Muscle of leg (tissue), 11 donors: ENCODE measurements around the gene ACP5. TPM values are rescaled to one million over a fixed set of nuclear protein-coding genes. Genes with fewer than 3 reads are reported as not detected.
"Not testable (repeated sequence)": the region's sequence is repeated elsewhere in the genome, so short reads cannot be mapped to it uniquely, and the experiment has no call there.

Source experiments
- DNase-seq: peaks from one replicate; pipeline ENCODE4 v3.0.0; 2013
- H3K27ac ChIP-seq: one replicate; pipeline ENCODE4 v1.5.1; 2013; ENCODE audit warnings: mild to moderate bottlenecking, low read length, control low read depth
- H3K27me3 ChIP-seq: one replicate; pipeline ENCODE4 v1.6.1; 2013; ENCODE audit warnings: low read length; ENCODE audit not compliant: control insufficient read depth, insufficient read depth
- H3K36me3 ChIP-seq: one replicate; pipeline ENCODE4 v1.6.1; 2013; ENCODE audit warnings: low read length; ENCODE audit not compliant: control insufficient read depth, insufficient read depth
- H3K4me1 ChIP-seq: one replicate; pipeline ENCODE4 v1.6.1; 2013; ENCODE audit warnings: low read length; ENCODE audit not compliant: control insufficient read depth, insufficient read depth
- H3K4me3 ChIP-seq: one replicate; pipeline ENCODE4 v1.5.1; 2013; ENCODE audit warnings: low read length, control low read depth
- H3K9me3 ChIP-seq: replicated peaks from 2 replicates; pipeline ENCODE4 v1.6.1; 2013; ENCODE audit warnings: low read depth, low read length; ENCODE audit not compliant: control insufficient read depth
- WGBS: methylation state at CpG from one replicate; pipeline ENCODE4 v1.1.5; 2013; ENCODE audit warnings: missing lambda C conversion rate; ENCODE audit not compliant: insufficient coverage; 5-methylcytosine and 5-hydroxymethylcytosine counted together
- polyA plus RNA-seq, 8 donors: library from polyadenylated mRNA; unstranded; fragments of 120-200 nt; gene quantifications; one replicate each; pipeline versions ENCODE4 v1.2.1 to v1.2.3, GENCODE V29; 2013; ENCODE audit warnings: inconsistent platforms in 1 of 8, low replicate concordance in 1 of 8; ENCODE audit not compliant: insufficient read length in 8 of 8, insufficient read depth in 1 of 8
- total RNA-seq: library from RNA; stranded (reverse); fragments of 120-200 nt; gene quantifications from one replicate; pipeline ENCODE4 v1.2.4, GENCODE V29; 2013

ACP5 gene
- total and polyA plus RNA-seq, 9 donors, result 0.81 to 4.9 (median 1.5) TPM

GRCh38 chr19:11580116-11580515, 2.7 kb upstream of the ACP5 start:
- H3K4me1 ChIP-seq, result peaks cover 10% of the 10 kb centered on the region
- no peak for DNase-seq
- no peaks in the 10 kb centered on the region for H3K36me3 ChIP-seq
- H3K4me3 ChIP-seq, result no peak overlapping the region
- H3K27me3 ChIP-seq, result peaks cover 15% of the 10 kb centered on the region
- H3K27ac ChIP-seq, result no peak overlapping the region
- H3K9me3 ChIP-seq, result no peaks in the 10 kb centered on the region
- no CpG with 5 or more reads among the region's 4 CpGs for WGBS

DNA sequence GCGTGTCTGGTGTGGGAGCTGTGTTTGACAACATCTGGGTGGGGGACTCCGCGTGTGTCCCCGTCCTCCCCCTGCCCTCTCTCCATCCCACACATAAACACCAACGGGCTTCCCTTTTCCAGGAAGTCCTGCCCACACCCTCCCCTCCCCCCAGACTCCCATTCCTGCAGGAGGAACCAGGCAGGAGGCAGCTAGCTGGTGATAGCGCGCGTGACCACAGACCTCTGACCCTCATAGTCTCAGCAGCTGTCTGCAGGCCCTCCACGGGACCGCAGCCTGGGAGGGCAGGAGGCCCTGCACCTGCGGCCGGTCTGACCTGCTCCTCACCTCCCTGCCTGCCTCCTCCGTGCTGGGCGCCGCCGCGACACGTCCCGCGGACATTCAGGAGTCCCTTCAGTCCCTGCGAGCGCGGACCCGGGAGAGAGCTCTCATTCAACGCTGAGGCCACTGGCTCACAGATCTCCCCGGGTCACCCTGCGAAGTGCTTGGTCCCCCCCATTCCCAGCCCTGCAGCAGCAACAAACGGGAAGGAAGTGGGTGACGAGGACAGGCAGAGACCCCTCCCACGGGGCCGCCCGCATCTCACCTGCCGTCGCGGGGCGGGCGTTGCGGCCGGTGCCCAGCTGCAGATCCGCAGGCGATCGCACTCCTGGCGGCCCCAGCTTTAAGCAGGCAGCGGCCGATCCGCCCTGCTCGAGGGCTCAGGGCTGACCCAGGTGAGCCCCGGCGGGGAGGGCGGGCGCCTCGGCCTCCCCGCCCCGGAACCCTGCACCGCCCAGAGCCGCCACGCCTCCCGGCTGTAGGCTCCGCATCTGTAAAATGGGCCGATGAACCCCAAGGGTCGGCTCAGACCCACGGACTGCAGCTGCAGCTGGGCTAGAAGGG, 1.1 kb upstream of the ACP5 start:
- peaks cover 15% of the 10 kb centered on the region for H3K27me3 ChIP-seq
- H3K27ac ChIP-seq, result no peak overlapping the region
- H3K9me3 ChIP-seq, result no peaks in the 10 kb centered on the region
- 7% methylated on average over 55 of the region's 62 CpGs for WGBS
- H3K36me3 ChIP-seq, result no peaks in the 10 kb centered on the region
- peaks cover 10% of the 10 kb centered on the region for H3K4me1 ChIP-seq
- H3K4me3 ChIP-seq, result peak overlapping the region; percentile 24
- peak; percentile 56 for DNase-seq

- Histone ChIP-seq H3K9me3 (no peaks in the 10 kb centered on the region), H3K4me1 (peaks cover 10% of the 10 kb centered on the region), H3K27ac (no peak overlapping the region), H3K4me3 (no peak overlapping the region), H3K36me3 (no peaks in the 10 kb centered on the region), H3K27me3 (peaks cover 15% of the 10 kb centered on the region)
- no peak for DNase-seq
- WGBS, result 75% methylated on average over 15 of the region's 15 CpGs
These were observed 1.2 kb downstream of the ACP5 start for GRCh38 chr19:11576227-11576626.

DNA sequence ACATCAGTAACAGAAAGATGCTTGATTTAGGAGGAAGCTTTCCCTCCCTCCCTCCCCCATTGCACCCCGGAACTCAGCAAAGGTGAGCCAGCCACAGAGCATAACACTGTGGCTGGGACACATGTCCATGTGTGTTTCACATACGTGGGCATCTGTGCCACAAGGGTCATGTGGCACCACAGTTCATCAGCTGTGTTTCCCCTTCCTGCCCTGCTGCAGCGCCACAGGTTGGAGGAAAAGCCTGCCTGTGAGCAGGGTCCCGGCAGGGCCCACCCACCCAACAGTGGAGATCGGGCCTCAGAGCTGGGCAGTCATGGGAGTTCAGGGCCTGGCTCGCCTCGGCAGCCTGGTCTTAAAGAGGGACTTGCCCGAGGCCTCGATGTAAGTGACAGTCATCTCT, 2.8 kb downstream of the ACP5 start:
- no peaks in the 10 kb centered on the region for H3K9me3 ChIP-seq
- DNase-seq, result no peak

DNA sequence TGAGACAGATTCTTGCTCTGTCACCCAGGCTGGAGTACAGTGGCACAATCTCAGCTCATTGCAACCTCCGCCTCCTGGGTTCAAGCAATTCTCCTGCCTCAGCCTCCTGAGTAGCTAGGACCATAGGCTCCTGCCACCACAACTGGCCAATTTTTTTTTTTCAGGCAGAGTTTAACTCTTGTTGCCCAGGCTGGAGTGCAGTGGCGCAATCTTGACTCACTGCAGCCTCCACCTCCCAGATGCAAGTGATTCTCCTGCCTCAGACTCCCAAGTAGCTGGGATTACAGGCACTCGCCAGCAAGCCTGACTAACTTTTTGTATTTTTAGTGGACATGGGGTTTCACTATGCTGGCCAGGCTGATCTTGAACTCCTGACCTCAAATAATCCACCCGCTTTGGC, 3.7 kb downstream of the ACP5 start:
- not testable (repeated sequence) for H3K4me1 ChIP-seq, H3K27ac ChIP-seq, H3K36me3 ChIP-seq, DNase-seq, H3K9me3 ChIP-seq, H3K4me3 ChIP-seq
- peaks cover 11% of the 10 kb centered on the region for H3K27me3 ChIP-seq
- 81% methylated on average over 2 of the region's 4 CpGs for WGBS

More for the DNA sequence above, 2.8 kb downstream of the ACP5 start:
- H3K36me3 ChIP-seq, result no peaks in the 10 kb centered on the region
- 80% methylated on average over 9 of the region's 9 CpGs for WGBS
- no peak overlapping the region for H3K27ac ChIP-seq
- H3K4me3 ChIP-seq, result no peak overlapping the region
- peaks cover 15% of the 10 kb centered on the region for H3K27me3 ChIP-seq
- peaks cover 10% of the 10 kb centered on the region for H3K4me1 ChIP-seq

- not testable (repeated sequence) for H3K4me3 ChIP-seq, H3K36me3 ChIP-seq, H3K27me3 ChIP-seq, H3K27ac ChIP-seq, DNase-seq, H3K4me1 ChIP-seq, H3K9me3 ChIP-seq
- WGBS, result 65% methylated on average over 2 of the region's 6 CpGs
These were observed 4.1 kb downstream of the ACP5 start for GRCh38 chr19:11573354-11573753.

GRCh38 chr19:11570039-11570462, 7.4 kb downstream of the ACP5 start:
- H3K27ac ChIP-seq, result no peak overlapping the region
- no peak for DNase-seq
- 13% methylated on average over 3 of the region's 5 CpGs for WGBS

GRCh38 chr19:11566164-11566563, 11.3 kb downstream of the ACP5 start:
- H3K36me3 ChIP-seq, result no peaks in the 10 kb centered on the region
- no peak overlapping the region for H3K4me3 ChIP-seq
- DNase-seq, result no peak
- H3K9me3 ChIP-seq, result no peaks in the 10 kb centered on the region
- H3K27me3 ChIP-seq, result no peaks in the 10 kb centered on the region
- no peaks in the 10 kb centered on the region for H3K4me1 ChIP-seq
- no peak overlapping the region for H3K27ac ChIP-seq
- WGBS, result 83% methylated on average over 2 of the region's 2 CpGs

More at GRCh38 chr19:11570039-11570462, 7.4 kb downstream of the ACP5 start:
- Histone ChIP-seq H3K4me3 (no peak overlapping the region), H3K9me3 (no peaks in the 10 kb centered on the region), H3K27me3 (no peaks in the 10 kb centered on the region), H3K36me3 (no peaks in the 10 kb centered on the region), H3K4me1 (no peaks in the 10 kb centered on the region)

DNA sequence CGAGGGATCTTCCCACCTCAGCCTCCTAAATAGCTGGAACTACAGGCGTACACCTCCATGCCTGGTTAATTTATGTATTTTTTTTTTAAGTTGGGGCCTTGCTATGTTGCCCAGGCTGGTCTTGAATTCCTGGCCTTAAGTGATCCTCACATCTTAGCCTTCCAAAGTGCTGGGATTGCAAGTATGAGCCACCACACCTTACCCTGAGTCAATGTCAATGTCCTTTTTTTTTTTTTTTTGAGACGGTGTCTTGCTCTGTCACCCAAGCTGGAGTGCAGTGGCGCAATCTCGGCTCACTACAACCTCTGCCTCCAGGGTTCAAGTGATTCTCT, 11.8 kb downstream of the ACP5 start:
- no CpG with 5 or more reads among the region's 5 CpGs for WGBS
- H3K27me3 ChIP-seq, H3K36me3 ChIP-seq, H3K4me3 ChIP-seq, H3K4me1 ChIP-seq, DNase-seq, H3K27ac ChIP-seq, H3K9me3 ChIP-seq: not testable (repeated sequence)

GRCh38 chr19:11564082-11564807, 13.2 kb downstream of the ACP5 start:
- DNase-seq, H3K9me3 ChIP-seq, H3K4me3 ChIP-seq, H3K36me3 ChIP-seq, H3K27ac ChIP-seq, H3K27me3 ChIP-seq: not testable (repeated sequence)
- WGBS, result 33% methylated on average over 1 of the region's 6 CpGs
- peaks cover 10% of the 10 kb centered on the region for H3K4me1 ChIP-seq
